Measurements from ENCODE around the gene PAM16. TPM values are rescaled to one million over a fixed set of nuclear protein-coding genes. Genes with fewer than 3 reads are reported as not detected.

The PAM16 gene
- total and polyA plus RNA-seq, 10 donors = 26.7 to 88.8 (median 41.1) TPM

DNA sequence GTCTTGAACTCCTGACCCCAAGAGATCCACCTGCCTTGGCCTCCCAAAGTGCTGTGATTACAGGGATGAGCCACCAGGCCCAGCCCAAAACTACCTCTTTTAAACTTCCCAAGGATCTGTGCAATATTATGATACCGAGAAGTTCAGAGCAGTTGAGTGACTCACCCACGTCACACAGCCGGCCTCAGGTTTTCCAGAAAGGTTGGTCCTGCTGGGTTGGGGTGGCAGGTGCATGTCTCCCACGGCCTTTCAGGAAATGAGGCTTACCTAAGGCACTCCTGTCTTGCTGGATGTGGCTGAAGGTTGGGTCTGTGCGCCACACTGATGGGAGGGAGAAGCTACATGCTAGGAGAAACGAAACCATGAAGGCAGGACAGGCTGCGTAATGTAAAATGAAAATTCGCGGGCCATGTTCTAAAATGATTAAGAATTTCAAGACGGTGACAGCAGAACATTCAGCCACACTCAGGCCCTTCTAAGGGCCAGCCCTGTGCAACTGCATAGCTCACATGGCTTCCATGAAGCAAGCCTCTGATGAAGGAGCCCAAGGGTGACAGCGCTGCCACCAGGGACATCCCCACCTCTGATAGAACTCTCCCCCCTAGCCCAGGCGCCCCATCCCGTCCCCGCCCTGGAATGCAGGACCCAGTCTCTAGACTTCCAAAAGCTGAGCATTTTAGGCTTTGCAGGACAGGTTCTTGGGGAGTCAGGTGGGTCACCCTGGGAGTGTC lies 41.9 kb downstream of the PAM16 start:
- TF ChIP-seq POLR2AphosphoS5 (IDR thresholded peaks at IDR 0.05) (no peak), POLR2A (IDR thresholded peaks at IDR 0.05) (no peak)
- TF ChIP-seq, protein P1, sequence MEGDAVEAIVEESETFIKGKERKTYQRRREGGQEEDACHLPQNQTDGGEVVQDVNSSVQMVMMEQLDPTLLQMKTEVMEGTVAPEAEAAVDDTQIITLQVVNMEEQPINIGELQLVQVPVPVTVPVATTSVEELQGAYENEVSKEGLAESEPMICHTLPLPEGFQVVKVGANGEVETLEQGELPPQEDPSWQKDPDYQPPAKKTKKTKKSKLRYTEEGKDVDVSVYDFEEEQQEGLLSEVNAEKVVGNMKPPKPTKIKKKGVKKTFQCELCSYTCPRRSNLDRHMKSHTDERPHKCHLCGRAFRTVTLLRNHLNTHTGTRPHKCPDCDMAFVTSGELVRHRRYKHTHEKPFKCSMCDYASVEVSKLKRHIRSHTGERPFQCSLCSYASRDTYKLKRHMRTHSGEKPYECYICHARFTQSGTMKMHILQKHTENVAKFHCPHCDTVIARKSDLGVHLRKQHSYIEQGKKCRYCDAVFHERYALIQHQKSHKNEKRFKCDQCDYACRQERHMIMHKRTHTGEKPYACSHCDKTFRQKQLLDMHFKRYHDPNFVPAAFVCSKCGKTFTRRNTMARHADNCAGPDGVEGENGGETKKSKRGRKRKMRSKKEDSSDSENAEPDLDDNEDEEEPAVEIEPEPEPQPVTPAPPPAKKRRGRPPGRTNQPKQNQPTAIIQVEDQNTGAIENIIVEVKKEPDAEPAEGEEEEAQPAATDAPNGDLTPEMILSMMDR (IDR thresholded peaks at IDR 0.05 in 8 of 11, conservative IDR thresholded peaks at IDR 0.05 in 3 of 11) = no peak
- Histone ChIP-seq H3K4me3 (no peak overlapping the region), H3K36me3 (no peaks in the 10 kb centered on the region), H3K4me1 (peaks cover 7 to 63% (median 30%) of the 10 kb centered on the region in 6 donors), H3K9me3 (no peaks in the 10 kb centered on the region), H3K27me3 (replicated peaks in 1 of 7) (peaks cover 0 to 25% (median 14%) of the 10 kb centered on the region in 7 donors), H3K27ac (peak overlapping the region in 1 of 8 donors; percentile 16)
- intact Hi-C loops (cut with DNase I; ENCODE audit: low total_unique reads) = no loop called here
- 84 to 90% (median 86%) methylated on average over 13 to 14 of the region's 14 CpGs for whole genome bisulfite sequencing, 5 donors
- no peak for DNase-seq

DNA sequence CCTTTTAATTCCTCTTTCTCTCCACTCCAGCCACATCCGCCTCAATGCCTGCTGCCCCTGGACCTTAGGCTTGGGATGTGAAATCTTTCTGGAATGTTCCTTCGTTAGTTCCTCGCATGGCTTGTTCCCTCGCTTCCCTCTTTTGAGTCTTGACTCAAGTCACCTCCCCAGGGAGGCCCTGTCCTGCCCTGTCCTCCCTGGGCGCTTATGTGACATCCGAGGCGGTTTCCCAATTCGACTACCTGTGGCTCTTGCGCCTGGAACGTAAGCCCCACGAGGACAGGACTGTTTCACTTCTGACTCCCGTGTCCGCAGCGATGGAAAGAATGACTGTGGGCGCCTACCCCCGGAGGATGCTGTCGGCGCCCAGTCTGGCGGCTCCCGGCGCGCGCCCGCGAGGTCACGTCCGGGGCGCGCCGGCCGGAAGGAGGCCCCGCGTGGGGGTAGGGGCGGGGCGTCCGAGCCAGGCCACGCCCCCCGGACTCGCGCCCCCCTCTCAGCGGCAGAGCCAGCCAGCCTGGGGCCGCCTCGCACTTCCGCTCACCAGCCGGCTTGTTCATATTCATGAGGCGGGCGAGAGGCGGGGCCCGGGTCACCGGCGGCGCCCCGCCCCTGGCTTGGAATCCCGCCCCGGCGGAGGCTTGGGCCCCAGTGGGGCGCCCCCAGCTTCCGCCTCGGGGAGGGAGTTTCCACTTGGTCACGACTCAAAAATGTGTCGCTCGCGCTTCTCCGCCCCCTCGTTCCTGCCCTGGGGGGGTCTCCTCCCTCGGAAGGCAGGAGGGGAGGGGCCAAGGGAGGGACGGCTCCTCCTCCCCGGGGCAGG lies 43.7 kb downstream of the PAM16 start:
- Histone ChIP-seq H3K4me1 (peaks cover 7 to 58% (median 23%) of the 10 kb centered on the region in 6 donors), H3K4me3 (peak overlapping the region; percentile 48 to 76 (median 53)), H3K27me3 (replicated peaks in 1 of 7) (peaks cover 0 to 7% (median 0%) of the 10 kb centered on the region in 7 donors), H3K9me3 (no peaks in the 10 kb centered on the region), H3K36me3 (peaks cover 0 to 4% (median 0%) of the 10 kb centered on the region in 6 donors), H3K27ac (peak overlapping the region; percentile 77 to 93 (median 87))
- 3 to 13% (median 4%) methylated on average over 15 to 68 of the region's 68 CpGs for WGBS, 5 donors
- DNase-seq = peak; percentile 99
- intact Hi-C loops (cut with DNase I; ENCODE audit: low total_unique reads) = no loop called here
- TF ChIP-seq, protein P1 (IDR thresholded peaks at IDR 0.05 in 8 of 11, conservative IDR thresholded peaks at IDR 0.05 in 3 of 11) = peak in 5 of 11 experiments; percentile 24 to 49 (median 44)
- TF ChIP-seq POLR2A (IDR thresholded peaks at IDR 0.05) = peak in 1 of 3 donors; percentile 26
- peak; percentile 71 to 82 (median 73) for TF ChIP-seq POLR2AphosphoS5 (IDR thresholded peaks at IDR 0.05)

DNA sequence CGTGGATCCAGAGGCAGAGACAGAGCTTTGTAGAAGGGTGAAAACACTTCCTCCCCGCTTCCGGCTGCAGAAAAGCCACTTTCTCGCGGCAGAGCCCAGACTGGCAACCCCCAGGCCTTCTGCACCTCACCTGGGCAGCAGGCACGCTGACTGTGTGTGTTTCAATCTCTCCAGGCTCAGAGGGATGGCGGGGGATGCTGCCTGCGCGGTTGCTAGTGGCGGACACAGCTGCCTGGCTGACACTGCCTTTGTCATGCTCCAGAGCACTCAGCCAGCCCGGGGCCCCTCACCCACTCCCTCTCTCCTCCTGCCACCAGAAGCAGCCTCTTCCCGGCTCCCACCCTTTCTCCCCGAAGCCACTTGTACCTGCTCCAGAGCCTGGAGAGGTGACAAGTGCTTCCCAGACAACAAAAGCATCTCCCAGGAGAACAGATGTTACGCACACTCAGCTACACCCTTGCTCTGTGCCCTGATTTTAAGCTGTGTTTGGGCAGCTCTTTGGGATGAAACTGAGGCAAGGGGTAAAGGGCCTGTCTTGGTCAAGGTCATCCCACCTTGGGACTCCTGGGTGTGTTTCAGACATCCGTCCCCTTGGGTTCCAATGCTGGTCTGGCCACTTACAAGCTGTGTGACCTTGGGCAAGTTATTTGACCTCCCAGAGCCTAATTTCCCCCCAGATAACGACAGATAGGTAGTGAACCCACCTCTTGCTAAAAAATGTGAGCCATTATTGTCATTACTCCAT lies 44.5 kb downstream of the PAM16 start:
- Histone ChIP-seq H3K9me3 (no peaks in the 10 kb centered on the region), H3K4me1 (peaks cover 7 to 58% (median 23%) of the 10 kb centered on the region in 6 donors), H3K27ac (peak overlapping the region; percentile 77 to 93 (median 87)), H3K36me3 (peaks cover 0 to 8% (median 0%) of the 10 kb centered on the region in 6 donors), H3K27me3 (replicated peaks in 1 of 7) (no peaks in the 10 kb centered on the region), H3K4me3 (peak overlapping the region; percentile 48 to 76 (median 53))
- intact Hi-C loops (cut with DNase I; ENCODE audit: low total_unique reads) = no loop called here
- DNase-seq = peak; percentile 81
- TF ChIP-seq POLR2AphosphoS5 (IDR thresholded peaks at IDR 0.05) (peak in 1 of 3 donors; percentile 25), POLR2A (IDR thresholded peaks at IDR 0.05) (no peak)
- WGBS, 5 donors = 33 to 56% (median 48%) methylated on average over 5 to 16 of the region's 16 CpGs

DNA sequence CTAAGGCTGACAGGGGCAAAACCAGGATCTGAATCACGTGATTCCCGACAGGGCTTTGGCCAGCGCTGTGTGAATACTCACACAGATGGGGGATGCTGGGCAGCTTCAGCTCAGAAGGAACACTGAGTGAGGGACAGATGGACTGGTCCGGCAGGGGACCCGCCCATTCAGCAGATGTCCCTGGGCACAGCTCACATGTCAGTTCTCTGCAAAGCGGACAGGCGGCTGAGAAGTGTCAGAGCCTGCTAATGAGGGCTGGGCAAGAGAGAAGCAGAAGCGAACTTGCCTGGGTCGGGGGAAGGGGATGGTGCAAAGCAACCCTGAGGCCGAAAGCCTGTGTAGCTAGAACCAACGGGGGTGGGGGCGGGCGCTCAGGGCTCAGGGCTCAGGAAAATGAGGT lies 47.1 kb downstream of the PAM16 start:
- intact Hi-C loops (cut with DNase I; ENCODE audit: low total_unique reads) = no loop called here
- H3K4me3 ChIP-seq = no peak overlapping the region
- peaks cover 0 to 9% (median 0%) of the 10 kb centered on the region in 6 donors for H3K36me3 ChIP-seq
- 81 to 86% (median 86%) methylated on average over 13 of the region's 13 CpGs for WGBS, 5 donors
- TF ChIP-seq, protein P1 (IDR thresholded peaks at IDR 0.05 in 8 of 11, conservative IDR thresholded peaks at IDR 0.05 in 3 of 11) = no peak
- TF ChIP-seq POLR2A (IDR thresholded peaks at IDR 0.05) = no peak
- TF ChIP-seq POLR2AphosphoS5 (IDR thresholded peaks at IDR 0.05) = no peak
- no peak for DNase-seq
- H3K27me3 ChIP-seq (replicated peaks in 1 of 7) = no peaks in the 10 kb centered on the region
- H3K27ac ChIP-seq = no peak overlapping the region
- H3K4me1 ChIP-seq = peaks cover 7 to 54% (median 24%) of the 10 kb centered on the region in 6 donors
- no peaks in the 10 kb centered on the region for H3K9me3 ChIP-seq
